H9 (cell line): ENCODE data around the gene SPDEF. TPM values are rescaled to one million over a fixed set of nuclear protein-coding genes. Genes with fewer than 3 reads are reported as not detected.

ENCODE experiments used
- DNase-seq: peaks from one replicate; pipeline ENCODE4 v3.0.0-alpha.2; 2017
- H2AFZ ChIP-seq: one replicate; pipeline ENCODE4 v1.6.1; 2013; ENCODE audit warnings: mild to moderate bottlenecking, low read length, control low read depth, moderate library complexity
- H2AK5ac ChIP-seq: 2 replicates; pipeline ENCODE4 v1.6.1; 2013; ENCODE audit warnings: low read length, control low read depth, mixed read lengths; ENCODE audit not compliant: insufficient read length
- H2BK120ac ChIP-seq: one replicate; pipeline ENCODE4 v1.6.1; 2013; ENCODE audit warnings: low read depth, mild to moderate bottlenecking, low read length, control low read depth, inconsistent platforms; ENCODE audit not compliant: poor library complexity, severe bottlenecking
- H2BK12ac ChIP-seq: 2 replicates; pipeline ENCODE4 v1.6.1; 2013; ENCODE audit warnings: low read length, control low read depth, mixed read lengths, low read depth; ENCODE audit not compliant: insufficient read length
- H2BK15ac ChIP-seq: 2 replicates; pipeline ENCODE4 v1.6.1; 2013; ENCODE audit warnings: low read depth, low read length, control low read depth
- H2BK20ac ChIP-seq: one replicate; pipeline ENCODE4 v1.6.1; 2013; ENCODE audit warnings: low read depth, mild to moderate bottlenecking, low read length, control low read depth, inconsistent platforms; ENCODE audit not compliant: poor library complexity, severe bottlenecking
- H2BK5ac ChIP-seq: 2 replicates; pipeline ENCODE4 v1.6.1; 2013; ENCODE audit warnings: low read length, control low read depth, mixed read lengths; ENCODE audit not compliant: insufficient read length
- H3K14ac ChIP-seq: 2 replicates; pipeline ENCODE4 v1.6.1; 2013; ENCODE audit warnings: low read length, control low read depth; ENCODE audit not compliant: insufficient read depth
- H3K18ac ChIP-seq: 2 replicates; pipeline ENCODE4 v1.6.1; 2013; ENCODE audit warnings: low read depth, mild to moderate bottlenecking, mixed read lengths, low read length, control low read depth; ENCODE audit not compliant: insufficient read length
- H3K23ac ChIP-seq: 2 replicates; pipeline ENCODE4 v1.6.1; 2013; ENCODE audit warnings: low read length, control low read depth, mixed read lengths, low read depth; ENCODE audit not compliant: insufficient read length
- H3K23me2 ChIP-seq: 2 replicates; pipeline ENCODE4 v1.6.1; 2013; ENCODE audit warnings: low read depth, mild to moderate bottlenecking, mixed read lengths, low read length, control low read depth; ENCODE audit not compliant: insufficient read length, poor library complexity, severe bottlenecking
- H3K27ac ChIP-seq: 2 replicates; pipeline ENCODE4 v1.5.1; 2013; ENCODE audit warnings: low read length, control low read depth, mixed read lengths, low read depth; ENCODE audit not compliant: insufficient read length
- H3K27me3 ChIP-seq: 2 replicates; pipeline ENCODE4 v1.6.1; 2013; ENCODE audit warnings: low read length, control low read depth, inconsistent platforms; ENCODE audit not compliant: insufficient read depth
- H3K4ac ChIP-seq: 2 replicates; pipeline ENCODE4 v1.6.1; 2013; ENCODE audit warnings: low read depth, mild to moderate bottlenecking, control low read depth, inconsistent platforms, low read length, moderate library complexity
- H3K4me1 ChIP-seq: 2 replicates; pipeline ENCODE4 v1.6.1; 2013; ENCODE audit warnings: low read length, control low read depth, inconsistent platforms; ENCODE audit not compliant: insufficient read depth
- H3K4me2 ChIP-seq: 2 replicates; pipeline ENCODE4 v1.6.1; 2013; ENCODE audit warnings: low read length, control low read depth, mixed read lengths; ENCODE audit not compliant: insufficient read length, insufficient read depth
- H3K56ac ChIP-seq: 2 replicates; pipeline ENCODE4 v1.6.1; 2013; ENCODE audit warnings: low read depth, mild to moderate bottlenecking, mixed read lengths, low read length, control low read depth; ENCODE audit not compliant: insufficient read length
- H3K79me1 ChIP-seq: 2 replicates; pipeline ENCODE4 v1.6.1; 2013; ENCODE audit warnings: low read depth, mild to moderate bottlenecking, moderate library complexity, low read length, control low read depth, inconsistent platforms; ENCODE audit not compliant: insufficient read depth, poor library complexity, severe bottlenecking
- H3K79me2 ChIP-seq: 2 replicates; pipeline ENCODE4 v1.6.1; 2013; ENCODE audit warnings: low read length, control low read depth, inconsistent platforms; ENCODE audit not compliant: insufficient read depth
- H3K9ac ChIP-seq: 2 replicates; pipeline ENCODE4 v1.6.1; 2013; ENCODE audit warnings: low read length, control low read depth, mixed read lengths; ENCODE audit not compliant: insufficient read length; ENCODE audit errors: extremely low read depth
- H3K9me3 ChIP-seq: one replicate; pipeline ENCODE4 v1.6.1; 2013; ENCODE audit warnings: low read depth, low read length, inconsistent platforms; ENCODE audit not compliant: control insufficient read depth
- H3T11ph ChIP-seq: one replicate; pipeline ENCODE4 v1.6.1; 2013; ENCODE audit warnings: mild to moderate bottlenecking, low read length, control low read depth, inconsistent platforms
- H4K20me1 ChIP-seq: one replicate; pipeline ENCODE4 v1.6.1; 2013; ENCODE audit not compliant: control insufficient read depth, insufficient read length, insufficient read depth
- H4K5ac ChIP-seq: 2 replicates; pipeline ENCODE4 v1.6.1; 2013; ENCODE audit warnings: low read depth, mild to moderate bottlenecking, mixed read lengths, low read length, control low read depth; ENCODE audit not compliant: insufficient read length
- H4K8ac ChIP-seq: replicated peaks from 2 replicates; pipeline ENCODE4 v1.6.1; 2013; ENCODE audit warnings: low read length, control low read depth, mixed read lengths, low read depth; ENCODE audit not compliant: insufficient read length
- H4K91ac ChIP-seq: 2 replicates; pipeline ENCODE4 v1.6.1; 2013; ENCODE audit warnings: low read depth, mild to moderate bottlenecking, moderate library complexity, mixed read lengths, low read length, control low read depth; ENCODE audit not compliant: insufficient read length
- H3K27ac Mint-ChIP-seq, 3 experiments: 2 replicates in 2 of 3; 3 replicates in 1 of 3; pipeline ENCODE4 v1.8.0; 2020 to 2021; ENCODE audit warnings: mixed read lengths in 3 of 3, mild to moderate bottlenecking in 1 of 3, moderate library complexity in 1 of 3
- H3K27me3 Mint-ChIP-seq: 2 replicates; pipeline ENCODE4 v1.8.0; 2021; ENCODE audit warnings: low read depth, mild to moderate bottlenecking, moderate library complexity, mixed read lengths
- H3K36me3 Mint-ChIP-seq, 3 experiments: 2 replicates in 2 of 3; 3 replicates in 1 of 3; pipeline ENCODE4 v1.8.0; 2020 to 2021; ENCODE audit warnings: low read depth in 3 of 3, mixed read lengths in 3 of 3; ENCODE audit not compliant: insufficient read depth in 1 of 3
- H3K4me1 Mint-ChIP-seq, 2 experiments: 2 replicates each; pipeline ENCODE4 v1.8.0; 2020; ENCODE audit warnings: mixed read lengths in 2 of 2
- H3K4me3 Mint-ChIP-seq, 2 experiments: 2 replicates in 1 of 2; 3 replicates in 1 of 2; pipeline ENCODE4 v1.8.0; 2020 to 2021; ENCODE audit warnings: mild to moderate bottlenecking in 2 of 2, mixed read lengths in 2 of 2, moderate library complexity in 1 of 2
- H3K9me3 Mint-ChIP-seq, 2 experiments: 2 replicates in 1 of 2; 3 replicates in 1 of 2; pipeline ENCODE4 v1.8.0; 2020; ENCODE audit warnings: mild to moderate bottlenecking in 2 of 2, mixed read lengths in 2 of 2, moderate library complexity in 1 of 2
- WGBS: extraction: QIAGEN DNeasy Blood & Tissue Kit; methylation state at CpG from one replicate; pipeline ENCODE4 v1.1.7; 2013; ENCODE audit warnings: missing lambda C conversion rate, low lambda C conversion rate, mixed read lengths; ENCODE audit not compliant: insufficient read length; ENCODE audit errors: extremely low coverage; 5-methylcytosine and 5-hydroxymethylcytosine counted together
- total RNA-seq: library from RNA; stranded (reverse); gene quantifications from 2 replicates; pipeline ENCODE4 v1.2.1, GENCODE V29; 2021
- TF ChIP-seq, protein P1 (sequence below): fragments of 200-600 bp; sonication (generic); conservative IDR thresholded peaks from 3 replicates; pipeline ENCODE4 v1.8.0; 2021; ENCODE audit warnings: antibody characterized with exemption, mild to moderate bottlenecking

The SPDEF gene
- total RNA-seq, 1 experiment from 2014 or later, result 0.15 TPM

GRCh38 chr6:34490390-34491090, 65.6 kb downstream of the SPDEF start:
- H3K23ac ChIP-seq, result no peak overlapping the region
- H4K5ac ChIP-seq, result no peak overlapping the region
- no peak overlapping the region for H2BK15ac ChIP-seq
- Mint-ChIP-seq H3K27me3 (no peaks in the 10 kb centered on the region), H3K4me1 (peaks cover 9 to 19% of the 10 kb centered on the region in 2 experiments), H3K4me3 (no peak overlapping the region), H3K36me3 (no peaks in the 10 kb centered on the region), H3K27ac (peak overlapping the region; percentile 26 to 92 (median 66); a peak in 4 of 7 replicates), H3K9me3 (no peaks in the 10 kb centered on the region)
- no peak overlapping the region for H2BK12ac ChIP-seq
- H3K79me1 ChIP-seq, result no peaks in the 10 kb centered on the region
- peaks cover 2% of the 10 kb centered on the region; the same call in 1 of the 2 replicates for H3K4me1 ChIP-seq
- no peaks in the 10 kb centered on the region for H3K79me2 ChIP-seq
- no peaks in the 10 kb centered on the region for H4K20me1 ChIP-seq
- H2BK20ac ChIP-seq, result no peak overlapping the region
- H3K56ac ChIP-seq, result no peak overlapping the region
- WGBS, result no CpG with 5 or more reads among the region's 20 CpGs
- H3K9ac ChIP-seq, result no peak overlapping the region
- DNase-seq, result peak; percentile 58
- no peak overlapping the region for H3T11ph ChIP-seq
- H4K91ac ChIP-seq, result no peak overlapping the region
- H3K4me2 ChIP-seq, result no peak overlapping the region
- H3K9me3 ChIP-seq, result no peaks in the 10 kb centered on the region
- no peak overlapping the region for H3K4ac ChIP-seq
- H2AK5ac ChIP-seq, result no peak overlapping the region
- H3K27ac ChIP-seq, result no peak overlapping the region
- H4K8ac ChIP-seq, result no peak overlapping the region
- H3K27me3 ChIP-seq, result no peaks in the 10 kb centered on the region
- no peak overlapping the region for H2BK5ac ChIP-seq
- H2BK120ac ChIP-seq, result no peak overlapping the region
- H3K14ac ChIP-seq, result no peak overlapping the region
- H3K23me2 ChIP-seq, result no peaks in the 10 kb centered on the region
- TF ChIP-seq, protein P1, sequence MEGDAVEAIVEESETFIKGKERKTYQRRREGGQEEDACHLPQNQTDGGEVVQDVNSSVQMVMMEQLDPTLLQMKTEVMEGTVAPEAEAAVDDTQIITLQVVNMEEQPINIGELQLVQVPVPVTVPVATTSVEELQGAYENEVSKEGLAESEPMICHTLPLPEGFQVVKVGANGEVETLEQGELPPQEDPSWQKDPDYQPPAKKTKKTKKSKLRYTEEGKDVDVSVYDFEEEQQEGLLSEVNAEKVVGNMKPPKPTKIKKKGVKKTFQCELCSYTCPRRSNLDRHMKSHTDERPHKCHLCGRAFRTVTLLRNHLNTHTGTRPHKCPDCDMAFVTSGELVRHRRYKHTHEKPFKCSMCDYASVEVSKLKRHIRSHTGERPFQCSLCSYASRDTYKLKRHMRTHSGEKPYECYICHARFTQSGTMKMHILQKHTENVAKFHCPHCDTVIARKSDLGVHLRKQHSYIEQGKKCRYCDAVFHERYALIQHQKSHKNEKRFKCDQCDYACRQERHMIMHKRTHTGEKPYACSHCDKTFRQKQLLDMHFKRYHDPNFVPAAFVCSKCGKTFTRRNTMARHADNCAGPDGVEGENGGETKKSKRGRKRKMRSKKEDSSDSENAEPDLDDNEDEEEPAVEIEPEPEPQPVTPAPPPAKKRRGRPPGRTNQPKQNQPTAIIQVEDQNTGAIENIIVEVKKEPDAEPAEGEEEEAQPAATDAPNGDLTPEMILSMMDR, result no peak
- no peak overlapping the region for H3K18ac ChIP-seq
- no peak overlapping the region for H2AFZ ChIP-seq
